ENCODE data around the gene SORCS2. TPM values are rescaled to one million over a fixed set of nuclear protein-coding genes. Genes with fewer than 3 reads are reported as not detected.

SORCS2 gene
- total RNA-seq, 1 experiment from 2014 or later: 0.06 TPM

DNA sequence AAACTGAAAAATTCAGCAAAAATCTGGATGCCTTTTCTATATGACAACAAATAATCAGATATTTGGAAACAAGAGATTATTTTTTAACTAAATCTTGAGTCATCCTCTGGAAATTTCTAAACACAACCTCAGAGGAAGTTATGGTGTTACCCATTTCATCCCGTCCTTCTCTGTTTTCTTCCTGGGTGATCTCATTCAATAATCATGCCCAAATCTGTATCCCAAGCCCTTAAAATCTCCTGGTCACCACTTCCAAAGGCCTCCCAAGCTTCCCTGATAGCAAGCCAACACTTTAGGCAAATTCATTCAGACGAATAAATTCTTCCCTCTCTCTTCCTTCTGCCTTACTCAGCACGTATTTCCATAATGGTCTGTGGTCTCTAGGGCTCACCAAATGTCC is 9.7 kb upstream of the SORCS2 start:
- ChIA-PET CTCF (no interaction called here), POLR2A (ENCODE audit: low non-redundant PET) (no interaction called here)
- intact Hi-C loops (cut with micrococcal nuclease; ENCODE audit: unreplicated experiment): no loop called here
- DNase-seq (ENCODE audit: low spot score): no peak
- H3K4me1 ChIP-seq (ENCODE audit: insufficient read depth, low read length, poor library complexity, severe bottlenecking): no peaks in the 10 kb centered on the region
- TF ChIP-seq, protein P1, sequence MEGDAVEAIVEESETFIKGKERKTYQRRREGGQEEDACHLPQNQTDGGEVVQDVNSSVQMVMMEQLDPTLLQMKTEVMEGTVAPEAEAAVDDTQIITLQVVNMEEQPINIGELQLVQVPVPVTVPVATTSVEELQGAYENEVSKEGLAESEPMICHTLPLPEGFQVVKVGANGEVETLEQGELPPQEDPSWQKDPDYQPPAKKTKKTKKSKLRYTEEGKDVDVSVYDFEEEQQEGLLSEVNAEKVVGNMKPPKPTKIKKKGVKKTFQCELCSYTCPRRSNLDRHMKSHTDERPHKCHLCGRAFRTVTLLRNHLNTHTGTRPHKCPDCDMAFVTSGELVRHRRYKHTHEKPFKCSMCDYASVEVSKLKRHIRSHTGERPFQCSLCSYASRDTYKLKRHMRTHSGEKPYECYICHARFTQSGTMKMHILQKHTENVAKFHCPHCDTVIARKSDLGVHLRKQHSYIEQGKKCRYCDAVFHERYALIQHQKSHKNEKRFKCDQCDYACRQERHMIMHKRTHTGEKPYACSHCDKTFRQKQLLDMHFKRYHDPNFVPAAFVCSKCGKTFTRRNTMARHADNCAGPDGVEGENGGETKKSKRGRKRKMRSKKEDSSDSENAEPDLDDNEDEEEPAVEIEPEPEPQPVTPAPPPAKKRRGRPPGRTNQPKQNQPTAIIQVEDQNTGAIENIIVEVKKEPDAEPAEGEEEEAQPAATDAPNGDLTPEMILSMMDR (conservative IDR thresholded peaks at IDR 0.05; ENCODE audit: low read depth, low read length): no peak
- TF ChIP-seq EZH2 (IDR thresholded peaks at IDR 0.05; ENCODE audit: borderline replicate concordance, low read depth, low read length, poor library complexity, severe bottlenecking): no peak
- H3K27me3 ChIP-seq (replicated peaks; ENCODE audit: insufficient read depth, low read depth, low read length, poor library complexity): peaks cover 14% of the 10 kb centered on the region
- H3K9me3 ChIP-seq (ENCODE audit: low read depth, low read length, poor library complexity, severe bottlenecking): peaks cover 10% of the 10 kb centered on the region
- H3K27ac ChIP-seq (ENCODE audit: low read depth, low read length, poor library complexity, severe bottlenecking): no peak overlapping the region
- no peak overlapping the region for H3K4me3 ChIP-seq (ENCODE audit: low read depth, low read length, poor library complexity, severe bottlenecking)
- H3K36me3 ChIP-seq (ENCODE audit: insufficient read depth, low read length, poor library complexity, severe bottlenecking): no peaks in the 10 kb centered on the region
- no TSS peak for BruUV-seq (replicated peaks)

DNA sequence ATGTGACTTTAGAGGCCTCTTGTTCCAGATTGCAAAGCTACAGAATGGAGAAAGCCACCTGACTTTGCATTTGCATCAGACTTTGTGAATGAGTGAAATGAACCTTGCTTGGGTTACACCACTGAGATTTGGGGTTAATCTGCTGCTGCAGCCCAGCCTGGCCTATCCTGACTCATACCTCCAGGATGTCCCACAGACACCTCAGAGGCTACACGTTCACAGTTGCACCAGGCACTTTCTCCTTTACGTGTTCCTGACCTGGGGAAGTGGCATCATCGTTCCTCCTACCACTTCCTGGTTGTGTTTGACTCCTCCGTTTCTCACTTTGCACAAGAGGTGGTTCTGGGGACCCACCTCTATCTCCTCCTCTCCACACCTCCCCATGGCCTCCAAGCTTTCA is 9.2 kb upstream of the SORCS2 start:
- Histone ChIP-seq H3K9me3 (ENCODE audit: low read depth, low read length, poor library complexity, severe bottlenecking) (peaks cover 10% of the 10 kb centered on the region), H3K4me3 (ENCODE audit: low read depth, low read length, poor library complexity, severe bottlenecking) (no peak overlapping the region), H3K27me3 (replicated peaks; ENCODE audit: insufficient read depth, low read depth, low read length, poor library complexity) (peaks cover 20% of the 10 kb centered on the region), H3K36me3 (ENCODE audit: insufficient read depth, low read length, poor library complexity, severe bottlenecking) (no peaks in the 10 kb centered on the region), H3K27ac (ENCODE audit: low read depth, low read length, poor library complexity, severe bottlenecking) (no peak overlapping the region), H3K4me1 (ENCODE audit: insufficient read depth, low read length, poor library complexity, severe bottlenecking) (no peaks in the 10 kb centered on the region)
- intact Hi-C loops (cut with micrococcal nuclease; ENCODE audit: unreplicated experiment): no loop called here
- no TSS peak for BruUV-seq (replicated peaks)
- TF ChIP-seq EZH2 (IDR thresholded peaks at IDR 0.05; ENCODE audit: borderline replicate concordance, low read depth, low read length, poor library complexity, severe bottlenecking): no peak
- TF ChIP-seq, protein P1 (conservative IDR thresholded peaks at IDR 0.05; ENCODE audit: low read depth, low read length): no peak
- POLR2A ChIA-PET (ENCODE audit: low non-redundant PET): no interaction called here
- DNase-seq (ENCODE audit: low spot score): no peak
- CTCF ChIA-PET: no interaction called here

DNA sequence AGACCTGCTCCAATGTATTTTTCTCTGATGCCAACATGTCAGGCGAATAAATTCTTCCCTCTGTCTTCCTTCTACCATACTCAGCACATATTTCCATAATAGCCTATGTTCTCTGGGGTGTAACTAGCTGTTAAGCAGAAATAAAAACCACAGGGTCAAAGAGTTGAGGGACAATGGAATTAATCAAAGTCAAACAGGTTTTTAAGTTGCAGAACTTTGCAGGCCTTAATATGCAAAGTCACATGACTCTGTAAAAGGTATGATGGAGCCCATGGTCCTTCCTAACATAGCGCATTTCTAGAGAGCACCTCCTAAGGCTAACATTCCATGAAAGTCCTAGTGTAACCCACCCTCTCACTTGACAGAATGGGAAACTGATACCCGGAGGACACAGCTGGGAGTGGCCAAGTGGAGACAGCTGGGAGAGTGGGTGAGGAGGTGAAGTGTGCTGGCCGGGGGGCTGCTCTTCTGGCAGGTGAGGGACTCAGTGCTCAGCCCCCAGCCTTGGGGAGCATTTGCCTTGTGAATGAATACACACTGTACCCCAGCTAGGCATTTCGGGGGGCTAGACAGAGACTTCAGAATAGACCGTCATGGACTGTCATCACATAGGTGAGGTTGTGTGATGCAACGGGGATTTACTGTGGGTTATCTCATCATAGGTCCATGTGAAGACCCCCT is 8.4 kb upstream of the SORCS2 start:
- TF ChIP-seq, protein P1 (conservative IDR thresholded peaks at IDR 0.05; ENCODE audit: low read depth, low read length): no peak
- TF ChIP-seq EZH2 (IDR thresholded peaks at IDR 0.05; ENCODE audit: borderline replicate concordance, low read depth, low read length, poor library complexity, severe bottlenecking): no peak
- intact Hi-C loops (cut with micrococcal nuclease; ENCODE audit: unreplicated experiment): no loop called here
- peaks cover 8% of the 10 kb centered on the region for H3K9me3 ChIP-seq (ENCODE audit: low read depth, low read length, poor library complexity, severe bottlenecking)
- BruUV-seq (replicated peaks): no TSS peak
- CTCF ChIA-PET: no interaction called here
- no peaks in the 10 kb centered on the region for H3K4me1 ChIP-seq (ENCODE audit: insufficient read depth, low read length, poor library complexity, severe bottlenecking)
- DNase-seq (ENCODE audit: low spot score): no peak
- H3K36me3 ChIP-seq (ENCODE audit: insufficient read depth, low read length, poor library complexity, severe bottlenecking): no peaks in the 10 kb centered on the region
- peaks cover 27% of the 10 kb centered on the region for H3K27me3 ChIP-seq (replicated peaks; ENCODE audit: insufficient read depth, low read depth, low read length, poor library complexity)
- no peak overlapping the region for H3K27ac ChIP-seq (ENCODE audit: low read depth, low read length, poor library complexity, severe bottlenecking)
- H3K4me3 ChIP-seq (ENCODE audit: low read depth, low read length, poor library complexity, severe bottlenecking): no peak overlapping the region
- POLR2A ChIA-PET (ENCODE audit: low non-redundant PET): no interaction called here

Data from A673 (cell line).